NCI-H1092 treated with DMSO at 0.1 percent for 48 hours (cell line): ENCODE measurements around the gene DNAH7.

Source experiments
- DNase-seq: peaks from one replicate; lab custom pipeline; 2025; lab: John Stamatoyannopoulos, UW

DNAH7 gene

GRCh38 chr2:195863121-195863520 lies 205.5 kb downstream of the DNAH7 start:
- DNase-seq, result no peak

GRCh38 chr2:195861821-195862220 lies 206.8 kb downstream of the DNAH7 start:
- no peak for DNase-seq

GRCh38 chr2:195859513-195859912 lies 209.1 kb downstream of the DNAH7 start:
- DNase-seq, result no peak

- DNase-seq, result no peak
These were observed 211.5 kb downstream of the DNAH7 start for GRCh38 chr2:195857132-195857531.

- DNase-seq, result no peak
These were observed 217.9 kb downstream of the DNAH7 start for GRCh38 chr2:195850764-195851163.

- DNase-seq, result no peak
These were observed 220.3 kb downstream of the DNAH7 start for GRCh38 chr2:195848119-195848899.

GRCh38 chr2:195842932-195843331 lies 225.7 kb downstream of the DNAH7 start:
- no peak for DNase-seq

- DNase-seq, result no peak
These were observed 230.6 kb downstream of the DNAH7 start for GRCh38 chr2:195838002-195838401.

GRCh38 chr2:195836002-195836401 lies 232.6 kb downstream of the DNAH7 start:
- DNase-seq, result no peak

- no peak for DNase-seq
These were observed 233.8 kb downstream of the DNAH7 start for GRCh38 chr2:195834836-195835235.

GRCh38 chr2:195830968-195831950 lies 237.4 kb downstream of the DNAH7 start:
- no peak for DNase-seq

- DNase-seq, result no peak
These were observed 244.2 kb downstream of the DNAH7 start for GRCh38 chr2:195824478-195824877.

- DNase-seq, result no peak
These were observed 245.4 kb downstream of the DNAH7 start for GRCh38 chr2:195823206-195823605.

GRCh38 chr2:195821566-195821932 lies 247.1 kb downstream of the DNAH7 start:
- no peak for DNase-seq

GRCh38 chr2:195820867-195821565 lies 247.6 kb downstream of the DNAH7 start:
- no peak for DNase-seq

GRCh38 chr2:195820373-195820772 lies 248.3 kb downstream of the DNAH7 start:
- no peak for DNase-seq

GRCh38 chr2:195819276-195819675 lies 249.4 kb downstream of the DNAH7 start:
- no peak for DNase-seq

- no peak for DNase-seq
These were observed 250.1 kb downstream of the DNAH7 start for GRCh38 chr2:195818526-195818925.

GRCh38 chr2:195818106-195818505 lies 250.5 kb downstream of the DNAH7 start:
- DNase-seq, result no peak

- no peak for DNase-seq
These were observed 253.6 kb downstream of the DNAH7 start for GRCh38 chr2:195815083-195815482.

GRCh38 chr2:195813421-195813820 lies 255.2 kb downstream of the DNAH7 start:
- no peak for DNase-seq

- no peak for DNase-seq
These were observed 258.1 kb downstream of the DNAH7 start for GRCh38 chr2:195810340-195811098.
